ENCODE data around the gene WDR82. TPM values are rescaled to one million over a fixed set of nuclear protein-coding genes. Genes with fewer than 3 reads are reported as not detected.

Gene WDR82
- total and polyA plus RNA-seq, 9 of the 15 experiments (the other 6 are each of a cell fraction or from before 2014, with no cell fraction given), result 6.4 to 62.9 (median 37.1) TPM

DNA sequence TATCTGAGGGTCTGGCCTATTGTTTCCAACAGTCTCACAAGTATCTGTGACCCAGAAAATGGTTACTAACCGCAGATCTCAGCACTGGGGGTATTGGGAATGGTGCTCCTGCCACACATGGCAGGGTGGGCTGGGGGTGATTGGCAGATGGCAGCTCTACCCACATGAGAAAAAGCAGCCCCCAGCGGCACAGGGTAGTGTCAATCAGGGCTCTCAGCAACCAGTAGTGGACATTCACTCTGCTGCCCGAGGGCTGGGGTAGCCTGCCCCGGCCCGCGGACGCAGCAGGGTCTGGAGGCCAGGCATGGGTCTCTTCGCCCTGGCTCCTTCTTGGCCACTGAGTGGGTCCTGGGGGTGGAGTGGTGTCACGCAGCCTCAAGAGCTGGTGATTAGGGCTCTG, 46.2 kb upstream of the WDR82 start:
- in situ Hi-C loops (cut with MboI), result no loop called here
- 48% methylated on average over 4 of the region's 9 CpGs for WGBS (ENCODE audit: insufficient coverage, low coverage, missing lambda C conversion rate)
- Histone ChIP-seq H3K79me2 (ENCODE audit: control insufficient read depth, insufficient read depth, low read length) (no peaks in the 10 kb centered on the region), H4K20me1 (replicated peaks; ENCODE audit: control insufficient read depth, insufficient read depth, low read length) (no peaks in the 10 kb centered on the region), H3K9me1 (ENCODE audit: control insufficient read depth, insufficient read depth, low read length) (no peaks in the 10 kb centered on the region), H3K9ac (ENCODE audit: insufficient read depth in 1 of 2, low read depth in 2 of 2, low read length in 2 of 2) (no peak overlapping the region), H3K9me3 (replicated peaks; ENCODE audit: control insufficient read depth, insufficient read depth, low read depth, low read length) (no peaks in the 10 kb centered on the region), H3K4me1 (replicated peaks in 1 of 2; ENCODE audit: control insufficient read depth in 2 of 2, insufficient read depth in 2 of 2, low read length in 2 of 2) (peaks cover 6 to 21% of the 10 kb centered on the region in 2 experiments), H3K4me3 (no peak overlapping the region), H2AFZ (ENCODE audit: low read depth, low read length) (no peak overlapping the region), H3K27me3 (ENCODE audit: control insufficient read depth in 2 of 2, insufficient read depth in 2 of 2, low read length in 2 of 2) (no peaks in the 10 kb centered on the region; a peak in 1 of 5 replicates), H3K27ac (ENCODE audit: extremely low read depth, low read depth, low read length) (no peak overlapping the region), H3K4me2 (ENCODE audit: insufficient read depth, low read length) (no peak overlapping the region), H3K36me3 (ENCODE audit: control insufficient read depth, insufficient read depth, low read length) (no peaks in the 10 kb centered on the region)
- POLR2A ChIA-PET, result no interaction called here
- CTCF ChIA-PET (ENCODE audit: low intra/inter-chr PET ratio), result no interaction called here
- BruUV-seq (replicated peaks), result no TSS peak
- ATAC-seq, result no peak
- DNase-seq (ENCODE audit: extremely low read depth in 1 of 4, low spot score in 3 of 4), result no peak
- intact Hi-C loops (cut with micrococcal nuclease), result no loop called here
- FAIRE-seq, result no peak
- TF ChIP-seq ATF6 (CRISPR knock-in tag; IDR thresholded peaks at IDR 0.05) (no peak), TSC22D4 (tag; IDR thresholded peaks at IDR 0.05) (no peak), FOXO4 (CRISPR knock-in tag; IDR thresholded peaks at IDR 0.05) (no peak), NCOA2 (IDR thresholded peaks at IDR 0.05; ENCODE audit: partially characterized antibody in 2 of 2) (no peak), LARP7 (IDR thresholded peaks at IDR 0.05) (no peak), ATF4 (CRISPR knock-in tag; IDR thresholded peaks at IDR 0.05) (no peak), ZNF224 (CRISPR knock-in tag; IDR thresholded peaks at IDR 0.05) (no peak), PHF8 (IDR thresholded peaks at IDR 0.05; ENCODE audit: borderline replicate concordance, low read length) (no peak), ZNF586 (CRISPR knock-in tag; conservative IDR thresholded peaks at IDR 0.05) (no peak), CSDE1 (IDR thresholded peaks at IDR 0.05) (no peak), NR2F6 (CRISPR knock-in tag; IDR thresholded peaks at IDR 0.05) (no peak), ZNF12 (CRISPR knock-in tag; IDR thresholded peaks at IDR 0.05) (no peak), NCOR1 (IDR thresholded peaks at IDR 0.05) (no peak), ARID1B (IDR thresholded peaks at IDR 0.05) (no peak), CCNT2 (IDR thresholded peaks at IDR 0.05; ENCODE audit: borderline replicate concordance, extremely low read depth, insufficient read length, low read depth, low read length) (no peak)
- TF ChIP-seq, protein P1, sequence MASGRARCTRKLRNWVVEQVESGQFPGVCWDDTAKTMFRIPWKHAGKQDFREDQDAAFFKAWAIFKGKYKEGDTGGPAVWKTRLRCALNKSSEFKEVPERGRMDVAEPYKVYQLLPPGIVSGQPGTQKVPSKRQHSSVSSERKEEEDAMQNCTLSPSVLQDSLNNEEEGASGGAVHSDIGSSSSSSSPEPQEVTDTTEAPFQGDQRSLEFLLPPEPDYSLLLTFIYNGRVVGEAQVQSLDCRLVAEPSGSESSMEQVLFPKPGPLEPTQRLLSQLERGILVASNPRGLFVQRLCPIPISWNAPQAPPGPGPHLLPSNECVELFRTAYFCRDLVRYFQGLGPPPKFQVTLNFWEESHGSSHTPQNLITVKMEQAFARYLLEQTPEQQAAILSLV (tag; IDR thresholded peaks at IDR 0.05), result no peak
- TF ChIP-seq, protein P2, sequence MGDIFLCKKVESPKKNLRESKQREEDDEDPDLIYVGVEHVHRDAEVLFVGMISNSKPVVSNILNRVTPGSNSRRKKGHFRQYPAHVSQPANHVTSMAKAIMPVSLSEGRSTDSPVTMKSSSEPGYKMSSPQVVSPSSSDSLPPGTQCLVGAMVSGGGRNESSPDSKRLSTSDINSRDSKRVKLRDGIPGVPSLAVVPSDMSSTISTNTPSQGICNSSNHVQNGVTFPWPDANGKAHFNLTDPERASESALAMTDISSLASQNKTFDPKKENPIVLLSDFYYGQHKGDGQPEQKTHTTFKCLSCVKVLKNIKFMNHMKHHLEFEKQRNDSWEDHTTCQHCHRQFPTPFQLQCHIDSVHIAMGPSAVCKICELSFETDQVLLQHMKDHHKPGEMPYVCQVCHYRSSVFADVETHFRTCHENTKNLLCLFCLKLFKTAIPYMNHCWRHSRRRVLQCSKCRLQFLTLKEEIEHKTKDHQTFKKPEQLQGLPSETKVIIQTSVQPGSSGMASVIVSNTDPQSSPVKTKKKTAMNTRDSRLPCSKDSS (IDR thresholded peaks at IDR 0.05; ENCODE audit: low read depth, partially characterized antibody), result no peak
